Measurements from ENCODE around the gene TTC21A. TPM values are rescaled to one million over a fixed set of nuclear protein-coding genes. Genes with fewer than 3 reads are reported as not detected.

The TTC21A gene
- total RNA-seq, 1 donor from 2014 or later: 3.9 TPM

- peaks cover 8% of the 10 kb centered on the region for H3K27me3 Mint-ChIP-seq (ENCODE audit: low read depth, unreplicated experiment)
- H3K36me3 ChIP-seq (ENCODE audit: insufficient read depth, low read length): peaks cover 20% of the 10 kb centered on the region
- no peak overlapping the region for H3K27ac Mint-ChIP-seq (ENCODE audit: unreplicated experiment)
- TF ChIP-seq, protein P1, sequence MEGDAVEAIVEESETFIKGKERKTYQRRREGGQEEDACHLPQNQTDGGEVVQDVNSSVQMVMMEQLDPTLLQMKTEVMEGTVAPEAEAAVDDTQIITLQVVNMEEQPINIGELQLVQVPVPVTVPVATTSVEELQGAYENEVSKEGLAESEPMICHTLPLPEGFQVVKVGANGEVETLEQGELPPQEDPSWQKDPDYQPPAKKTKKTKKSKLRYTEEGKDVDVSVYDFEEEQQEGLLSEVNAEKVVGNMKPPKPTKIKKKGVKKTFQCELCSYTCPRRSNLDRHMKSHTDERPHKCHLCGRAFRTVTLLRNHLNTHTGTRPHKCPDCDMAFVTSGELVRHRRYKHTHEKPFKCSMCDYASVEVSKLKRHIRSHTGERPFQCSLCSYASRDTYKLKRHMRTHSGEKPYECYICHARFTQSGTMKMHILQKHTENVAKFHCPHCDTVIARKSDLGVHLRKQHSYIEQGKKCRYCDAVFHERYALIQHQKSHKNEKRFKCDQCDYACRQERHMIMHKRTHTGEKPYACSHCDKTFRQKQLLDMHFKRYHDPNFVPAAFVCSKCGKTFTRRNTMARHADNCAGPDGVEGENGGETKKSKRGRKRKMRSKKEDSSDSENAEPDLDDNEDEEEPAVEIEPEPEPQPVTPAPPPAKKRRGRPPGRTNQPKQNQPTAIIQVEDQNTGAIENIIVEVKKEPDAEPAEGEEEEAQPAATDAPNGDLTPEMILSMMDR (IDR thresholded peaks at IDR 0.05; ENCODE audit: insufficient read depth, low read depth, low read length): no peak
- no peak for TF ChIP-seq EZH2 (IDR thresholded peaks at IDR 0.05; ENCODE audit: insufficient read depth, low read length)
- peaks cover 44% of the 10 kb centered on the region for H4K20me1 ChIP-seq (ENCODE audit: insufficient read depth, low read length)
- H3K4me2 ChIP-seq (ENCODE audit: low read length): no peak overlapping the region
- no peaks in the 10 kb centered on the region for H3K9me3 ChIP-seq (ENCODE audit: insufficient read depth, low read depth, low read length)
- H2AFZ ChIP-seq (ENCODE audit: low read depth, low read length): no peak overlapping the region
- no peak for DNase-seq (ENCODE audit: low read depth)
- no peak overlapping the region for H3K9ac ChIP-seq (ENCODE audit: low read length)
- H3K4me3 Mint-ChIP-seq (ENCODE audit: unreplicated experiment): no peak overlapping the region
- H3K36me3 Mint-ChIP-seq (ENCODE audit: low read depth, unreplicated experiment): peaks cover 29% of the 10 kb centered on the region
- H3K27ac ChIP-seq (ENCODE audit: low read depth, low read length): no peak overlapping the region
- no peak overlapping the region for H3K4me3 ChIP-seq (ENCODE audit: insufficient read depth, low read depth, low read length)
- peaks cover 30% of the 10 kb centered on the region for H3K4me1 Mint-ChIP-seq (ENCODE audit: low read depth, unreplicated experiment)
- H3K27me3 ChIP-seq (ENCODE audit: insufficient read depth, low read length): no peaks in the 10 kb centered on the region
- H3K9me3 Mint-ChIP-seq (ENCODE audit: unreplicated experiment): no peaks in the 10 kb centered on the region
- H3K79me2 ChIP-seq (ENCODE audit: insufficient read depth, low read length): peaks cover 24% of the 10 kb centered on the region
- no peak for FAIRE-seq
- peaks cover 12% of the 10 kb centered on the region for H3K4me1 ChIP-seq (ENCODE audit: insufficient read depth, low read length)
These were observed 29.3 kb downstream of the TTC21A start for GRCh38 chr3:39136533-39137434.

GRCh38 chr3:39137435-39137936, 30.0 kb downstream of the TTC21A start:
- Histone ChIP-seq H3K4me3 (ENCODE audit: insufficient read depth, low read depth, low read length) (no peak overlapping the region), H3K27ac (ENCODE audit: low read depth, low read length) (no peak overlapping the region), H4K20me1 (ENCODE audit: insufficient read depth, low read length) (peaks cover 51% of the 10 kb centered on the region), H3K27me3 (ENCODE audit: insufficient read depth, low read length) (no peaks in the 10 kb centered on the region), H3K79me2 (ENCODE audit: insufficient read depth, low read length) (peaks cover 31% of the 10 kb centered on the region), H2AFZ (ENCODE audit: low read depth, low read length) (no peak overlapping the region), H3K4me2 (ENCODE audit: low read length) (no peak overlapping the region), H3K4me1 (ENCODE audit: insufficient read depth, low read length) (peaks cover 12% of the 10 kb centered on the region), H3K9me3 (ENCODE audit: insufficient read depth, low read depth, low read length) (no peaks in the 10 kb centered on the region), H3K9ac (ENCODE audit: low read length) (no peak overlapping the region), H3K36me3 (ENCODE audit: insufficient read depth, low read length) (peaks cover 23% of the 10 kb centered on the region)
- peaks cover 29% of the 10 kb centered on the region for H3K36me3 Mint-ChIP-seq (ENCODE audit: low read depth, unreplicated experiment)
- no peaks in the 10 kb centered on the region for H3K9me3 Mint-ChIP-seq (ENCODE audit: unreplicated experiment)
- peak overlapping the region; percentile 20 for H3K4me3 Mint-ChIP-seq (ENCODE audit: unreplicated experiment)
- no peak for FAIRE-seq
- no peak overlapping the region for H3K27ac Mint-ChIP-seq (ENCODE audit: unreplicated experiment)
- TF ChIP-seq, protein P1 (IDR thresholded peaks at IDR 0.05; ENCODE audit: insufficient read depth, low read depth, low read length): no peak
- no peak for TF ChIP-seq EZH2 (IDR thresholded peaks at IDR 0.05; ENCODE audit: insufficient read depth, low read length)
- H3K27me3 Mint-ChIP-seq (ENCODE audit: low read depth, unreplicated experiment): peaks cover 7% of the 10 kb centered on the region
- peaks cover 33% of the 10 kb centered on the region for H3K4me1 Mint-ChIP-seq (ENCODE audit: low read depth, unreplicated experiment)
- DNase-seq (ENCODE audit: low read depth): no peak

Measured in astrocyte (in vitro differentiated cells and primary cell).